ENCODE data around the gene MAD1L1. TPM values are rescaled to one million over a fixed set of nuclear protein-coding genes. Genes with fewer than 3 reads are reported as not detected.

The MAD1L1 gene
- total and polyA plus RNA-seq, 2 donors (not counting 3 experiments of a cell fraction or from before 2014, with no cell fraction given): 34.1 to 42.3 TPM

DNA sequence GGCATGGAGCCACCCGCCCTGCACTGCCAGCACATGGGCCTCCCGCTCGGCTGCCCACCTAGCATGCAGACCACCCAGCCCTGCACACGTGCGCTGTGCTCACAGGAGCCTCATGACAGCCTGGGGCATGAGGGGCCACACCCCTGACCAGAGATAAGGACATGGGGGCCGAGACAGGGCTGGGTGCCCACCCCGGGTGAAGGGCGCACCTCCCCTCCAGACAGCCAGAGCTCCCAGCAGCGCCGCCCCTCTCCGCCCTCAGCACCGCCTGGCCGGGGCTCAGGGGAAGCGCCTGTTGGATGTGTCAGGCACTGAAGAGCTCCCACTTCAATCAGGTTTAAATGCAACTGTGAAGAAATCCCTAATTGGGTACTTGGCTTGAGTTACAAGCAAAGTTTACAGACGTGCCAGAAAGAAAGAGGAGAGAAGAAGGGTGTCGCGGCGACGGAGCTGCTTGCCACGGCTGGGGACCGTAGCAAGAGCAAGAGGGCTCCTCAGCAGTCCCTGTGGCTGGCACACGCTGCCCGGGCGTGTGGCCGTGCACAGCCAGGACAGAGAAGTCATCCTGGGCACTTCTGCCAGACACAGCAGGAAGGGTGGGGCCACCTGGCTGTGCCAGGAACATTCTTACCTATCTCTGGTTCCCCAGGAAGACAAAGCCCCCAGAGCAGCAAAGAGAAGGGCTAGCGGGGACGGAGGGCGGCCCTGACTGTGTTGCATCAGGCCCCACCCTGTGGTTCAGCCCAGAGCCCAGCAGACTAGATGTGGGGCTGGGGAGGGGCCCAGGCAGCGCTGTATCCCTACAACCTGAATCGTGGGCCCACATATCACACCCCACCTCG, 315.3 kb downstream of the MAD1L1 start:
- no peaks in the 10 kb centered on the region for H3K79me2 ChIP-seq (ENCODE audit: control insufficient read depth, insufficient read depth, low read length)
- no peak overlapping the region for H3K9ac ChIP-seq (replicated peaks; ENCODE audit: extremely low read depth, insufficient read depth, low read length)
- H2AFZ ChIP-seq (ENCODE audit: low read depth, low read length): no peak overlapping the region
- TF ChIP-seq FOS (IDR thresholded peaks at IDR 0.05; ENCODE audit: borderline replicate concordance, insufficient read depth, low read length): no peak
- TF ChIP-seq JUN (IDR thresholded peaks at IDR 0.05; ENCODE audit: borderline replicate concordance, insufficient read depth, insufficient read length, low read depth): no peak
- TF ChIP-seq, protein P1, sequence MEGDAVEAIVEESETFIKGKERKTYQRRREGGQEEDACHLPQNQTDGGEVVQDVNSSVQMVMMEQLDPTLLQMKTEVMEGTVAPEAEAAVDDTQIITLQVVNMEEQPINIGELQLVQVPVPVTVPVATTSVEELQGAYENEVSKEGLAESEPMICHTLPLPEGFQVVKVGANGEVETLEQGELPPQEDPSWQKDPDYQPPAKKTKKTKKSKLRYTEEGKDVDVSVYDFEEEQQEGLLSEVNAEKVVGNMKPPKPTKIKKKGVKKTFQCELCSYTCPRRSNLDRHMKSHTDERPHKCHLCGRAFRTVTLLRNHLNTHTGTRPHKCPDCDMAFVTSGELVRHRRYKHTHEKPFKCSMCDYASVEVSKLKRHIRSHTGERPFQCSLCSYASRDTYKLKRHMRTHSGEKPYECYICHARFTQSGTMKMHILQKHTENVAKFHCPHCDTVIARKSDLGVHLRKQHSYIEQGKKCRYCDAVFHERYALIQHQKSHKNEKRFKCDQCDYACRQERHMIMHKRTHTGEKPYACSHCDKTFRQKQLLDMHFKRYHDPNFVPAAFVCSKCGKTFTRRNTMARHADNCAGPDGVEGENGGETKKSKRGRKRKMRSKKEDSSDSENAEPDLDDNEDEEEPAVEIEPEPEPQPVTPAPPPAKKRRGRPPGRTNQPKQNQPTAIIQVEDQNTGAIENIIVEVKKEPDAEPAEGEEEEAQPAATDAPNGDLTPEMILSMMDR (IDR thresholded peaks at IDR 0.05; ENCODE audit: extremely low read depth in 1 of 2, insufficient read depth in 1 of 2, low read depth in 1 of 2, low read length in 2 of 2): no peak
- TF ChIP-seq EZH2 (IDR thresholded peaks at IDR 0.05; ENCODE audit: borderline replicate concordance, low read depth, low read length, severe bottlenecking): no peak
- no peak for TF ChIP-seq POLR2A (IDR thresholded peaks at IDR 0.05; ENCODE audit: low read depth, low read length)
- TF ChIP-seq GATA2 (IDR thresholded peaks at IDR 0.05; ENCODE audit: insufficient read depth, insufficient read length, low read depth, low read length): no peak
- no peak for TF ChIP-seq MYC (IDR thresholded peaks at IDR 0.05; ENCODE audit: low read depth, low read length)
- TF ChIP-seq POLR2AphosphoS5 (IDR thresholded peaks at IDR 0.05; ENCODE audit: insufficient read depth, low read depth, low read length): no peak
- TF ChIP-seq MAX (IDR thresholded peaks at IDR 0.05; ENCODE audit: insufficient read depth, insufficient read length): no peak
- no peaks in the 10 kb centered on the region for H3K9me1 ChIP-seq (replicated peaks; ENCODE audit: control insufficient read depth, extremely low read depth, insufficient read depth, low read length)
- ChIA-PET CTCF (no interaction called here), POLR2A (no interaction called here)
- H4K20me1 ChIP-seq (replicated peaks; ENCODE audit: control insufficient read depth, extremely low read depth, insufficient read depth, low read length): no peaks in the 10 kb centered on the region
- DNase-seq (ENCODE audit: low read depth, low spot score) (no peak), FAIRE-seq (no peak)
- intact Hi-C loops (cut with micrococcal nuclease) (no loop called here), dilution Hi-C loops (cut with MboI; ENCODE audit: extremely low pct_ligation_motif_present, low sequenced_read_pairs) (no loop called here)
- H3K4me1 ChIP-seq (ENCODE audit: control insufficient read depth, extremely low read depth, insufficient read depth, low read length): no peaks in the 10 kb centered on the region
- no peak overlapping the region for H3K27ac ChIP-seq (ENCODE audit: insufficient read depth, low read depth, low read length)
- H3K4me3 ChIP-seq (replicated peaks in 1 of 3; ENCODE audit: insufficient read depth in 1 of 3, low read depth in 1 of 3, low read length in 3 of 3): no peak overlapping the region
- H3K9me3 ChIP-seq (replicated peaks; ENCODE audit: control insufficient read depth, insufficient read depth, low read length): no peaks in the 10 kb centered on the region
- no peak overlapping the region for H3K4me2 ChIP-seq (ENCODE audit: insufficient read depth, low read length)
- H3K27me3 ChIP-seq (ENCODE audit: control insufficient read depth in 2 of 2, insufficient read depth in 2 of 2, low read length in 2 of 2): no peaks in the 10 kb centered on the region
- H3K36me3 ChIP-seq (ENCODE audit: control insufficient read depth in 2 of 2, extremely low read depth in 1 of 2, insufficient read depth in 2 of 2, low read length in 2 of 2): peaks cover 0 to under 1% of the 10 kb centered on the region in 2 experiments
- BruUV-seq (replicated peaks): no TSS peak
